ENCODE results near the gene ZHX3.

ZHX3 gene

DNA sequence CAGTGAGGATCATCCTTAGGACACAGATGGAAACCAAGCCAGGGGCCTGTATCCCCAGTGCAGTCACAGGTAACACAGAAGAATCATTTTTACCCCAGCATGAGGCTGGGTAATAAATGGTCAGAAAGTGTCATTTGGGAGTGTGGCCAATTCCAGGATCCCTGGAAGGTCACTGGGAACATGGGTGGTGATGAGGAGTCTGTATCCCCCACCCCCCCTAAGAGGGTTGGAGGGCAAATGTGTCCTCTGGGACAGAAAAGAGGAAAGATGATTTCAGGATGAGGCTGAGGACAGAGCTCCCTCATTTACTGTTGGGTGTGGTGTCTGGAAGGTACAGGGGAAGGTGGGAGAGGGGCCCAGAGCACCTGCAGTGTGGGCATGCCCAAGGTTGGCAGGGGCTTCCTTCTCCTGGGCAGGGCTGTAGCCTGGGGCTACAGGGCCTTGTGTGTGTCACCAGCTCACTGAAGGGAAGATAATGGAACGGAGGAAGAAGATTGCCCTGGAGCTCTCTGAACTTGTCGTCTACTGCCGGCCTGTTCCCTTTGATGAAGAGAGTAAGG lies 145.7 kb downstream of the ZHX3 start:
- no peak for DNase-seq (ENCODE audit: low spot score)

DNA sequence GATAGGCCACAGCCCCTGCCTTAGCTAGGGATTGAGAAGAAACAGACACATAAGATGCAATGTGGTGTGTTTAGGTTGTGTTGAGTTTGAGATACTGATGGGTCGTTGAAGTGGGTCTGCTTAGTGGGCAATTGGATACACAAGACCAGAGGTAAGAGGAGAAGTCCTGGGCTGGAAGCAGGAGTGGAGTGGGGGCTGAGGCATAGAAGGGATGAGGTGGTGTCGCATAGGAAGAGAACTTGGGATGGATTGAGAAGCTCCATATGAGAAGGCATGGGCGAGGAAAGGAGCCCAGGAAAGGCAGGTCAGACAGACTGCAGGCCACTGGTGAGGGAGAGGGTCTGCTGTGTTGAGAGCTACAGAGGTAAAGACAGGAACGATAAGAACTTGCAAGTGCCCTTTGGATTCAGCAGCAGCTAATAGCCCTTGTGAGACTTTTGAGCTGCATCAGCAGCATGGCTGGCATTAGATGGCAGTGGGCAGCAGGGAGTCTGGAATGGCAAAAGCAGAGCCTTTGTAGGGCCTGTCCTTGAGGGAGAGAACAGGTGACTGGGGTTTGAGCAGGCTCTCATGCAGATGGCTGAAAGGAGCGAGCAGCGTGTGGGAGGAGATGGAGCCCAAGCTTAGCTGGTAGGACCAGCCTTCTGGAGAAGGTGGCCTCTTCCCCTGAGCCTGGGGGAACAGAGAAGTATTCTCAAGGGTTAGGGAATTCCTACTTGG lies 147.0 kb downstream of the ZHX3 start:
- DNase-seq (ENCODE audit: low spot score) = no peak

DNA sequence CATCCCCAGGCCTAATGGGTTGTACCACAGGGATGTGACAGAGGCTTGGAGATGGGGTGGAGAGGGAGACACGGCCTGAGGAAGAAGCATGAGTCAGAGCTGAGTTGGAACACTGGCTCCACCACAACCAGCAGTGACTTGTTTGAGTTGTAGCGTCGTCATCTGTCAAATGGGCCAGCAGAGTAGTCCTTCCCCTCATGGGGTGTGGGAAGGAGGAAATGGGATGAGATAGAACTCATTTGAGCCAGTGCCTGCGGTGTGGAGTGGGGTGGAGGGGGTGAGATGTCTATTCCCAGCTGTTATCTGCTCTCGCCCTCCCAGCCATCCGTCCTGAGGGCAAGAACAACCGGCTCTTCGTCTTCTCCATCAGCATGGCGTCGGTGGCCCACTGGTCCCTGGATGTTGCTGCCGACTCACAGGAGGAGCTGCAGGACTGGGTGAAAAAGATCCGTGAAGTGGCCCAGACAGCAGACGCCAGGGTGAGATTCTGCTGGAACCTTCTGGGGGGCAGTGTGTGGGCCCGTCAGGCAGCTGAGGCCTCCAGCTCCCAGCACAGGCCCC lies 147.7 kb downstream of the ZHX3 start:
- DNase-seq (ENCODE audit: low spot score) = no peak

DNA sequence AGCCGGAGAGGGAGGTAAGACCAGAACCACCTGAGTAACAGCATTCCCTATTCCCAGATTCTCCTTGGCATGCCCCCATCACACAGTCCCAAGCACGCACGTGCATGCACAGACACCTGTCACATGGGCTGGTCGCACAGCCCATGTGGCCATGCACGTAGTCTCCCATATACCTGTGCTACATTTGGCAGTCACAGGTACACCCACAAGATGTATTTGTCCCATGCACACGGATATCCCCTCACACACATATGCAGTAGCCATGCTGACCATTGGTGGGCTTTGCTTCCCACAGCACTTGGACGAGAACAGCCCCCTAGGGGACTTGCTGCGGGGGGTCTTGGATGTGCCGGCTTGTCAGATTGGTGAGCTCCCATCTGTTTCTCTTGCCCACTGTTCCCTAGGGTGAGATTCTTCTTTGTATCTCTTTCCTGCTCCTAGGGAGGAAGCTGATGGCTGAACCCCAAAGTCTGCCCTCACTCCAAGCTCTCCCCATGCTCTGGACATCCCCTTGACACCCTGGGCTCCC lies 148.3 kb downstream of the ZHX3 start:
- no peak for DNase-seq (ENCODE audit: low spot score)

DNA sequence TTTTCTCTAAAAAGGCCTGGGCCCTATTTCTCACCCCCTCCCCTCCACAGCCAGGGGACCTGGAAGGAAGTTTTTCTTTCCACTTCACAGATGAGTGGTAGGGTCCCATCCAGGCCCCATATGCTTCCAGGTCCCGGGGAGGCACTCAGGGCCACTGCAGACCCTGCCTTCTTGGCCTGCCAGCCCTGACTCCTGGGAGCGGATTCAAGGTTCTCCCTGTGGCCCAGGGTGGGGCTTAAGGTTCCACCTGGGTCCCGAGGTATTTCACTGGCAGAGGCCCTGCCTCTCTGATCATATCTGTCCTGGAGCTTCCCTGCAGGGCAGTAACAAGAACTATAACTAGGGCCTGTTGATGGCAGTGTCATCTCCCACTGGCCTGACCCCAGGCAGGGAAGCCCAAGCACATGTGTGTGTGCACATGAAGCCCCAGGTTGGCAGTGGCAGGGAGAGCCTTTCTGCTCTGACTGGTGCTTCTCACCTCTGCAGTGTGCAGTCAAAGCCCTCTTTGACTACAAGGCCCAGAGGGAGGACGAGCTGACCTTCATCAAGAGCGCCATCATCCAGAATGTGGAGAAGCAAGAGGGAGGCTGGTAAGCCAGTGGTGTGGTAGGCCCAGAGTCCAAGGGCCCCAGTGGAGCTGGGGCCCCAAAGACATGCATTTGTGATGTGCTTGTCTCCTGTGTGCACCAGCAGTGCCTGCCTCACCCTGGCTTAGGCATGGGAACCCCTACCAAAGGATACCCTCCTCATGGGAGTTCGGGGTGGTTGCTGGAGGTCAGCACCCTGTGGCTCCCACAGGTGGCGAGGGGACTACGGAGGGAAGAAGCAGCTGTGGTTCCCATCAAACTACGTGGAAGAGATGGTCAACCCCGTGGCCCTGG lies 149.0 kb downstream of the ZHX3 start:
- DNase-seq (ENCODE audit: low spot score) = no peak

DNA sequence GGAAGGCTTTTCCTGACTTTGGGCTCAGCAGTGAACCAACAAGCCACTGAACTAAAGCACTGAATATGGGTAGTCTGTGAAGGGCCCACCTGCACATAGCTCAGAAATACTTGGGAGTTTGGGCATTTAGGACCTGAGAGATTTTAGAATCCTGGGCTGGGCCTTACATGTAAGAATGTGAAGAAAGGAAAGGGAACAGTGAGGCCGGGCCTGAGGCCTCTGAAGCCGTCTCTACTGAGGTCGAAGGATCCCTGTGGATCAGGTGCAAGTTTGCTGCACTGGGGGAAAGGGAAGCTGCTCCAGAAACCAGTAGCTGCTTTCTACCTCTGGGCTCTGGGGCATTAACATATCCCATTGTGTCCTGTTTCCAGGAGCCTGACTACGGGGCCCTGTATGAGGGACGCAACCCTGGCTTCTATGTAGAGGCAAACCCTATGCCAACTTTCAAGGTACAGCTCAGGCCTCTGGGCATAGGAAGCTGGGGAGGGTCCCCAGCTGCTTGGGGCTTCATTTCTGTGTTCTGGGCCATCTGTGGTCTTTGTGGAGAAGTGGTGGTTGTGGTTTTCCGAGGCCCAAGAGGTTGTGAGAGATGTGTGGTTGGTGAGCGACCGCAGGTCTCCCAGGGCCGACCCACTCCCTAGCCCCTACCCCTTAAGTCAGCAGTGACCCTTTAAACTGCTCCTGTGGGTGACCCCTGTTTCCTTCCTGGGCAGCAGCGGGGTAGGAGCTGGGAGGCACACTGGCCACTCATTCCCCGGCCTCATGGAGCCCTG lies 149.9 kb downstream of the ZHX3 start:
- DNase-seq (ENCODE audit: low spot score) = no peak

DNA sequence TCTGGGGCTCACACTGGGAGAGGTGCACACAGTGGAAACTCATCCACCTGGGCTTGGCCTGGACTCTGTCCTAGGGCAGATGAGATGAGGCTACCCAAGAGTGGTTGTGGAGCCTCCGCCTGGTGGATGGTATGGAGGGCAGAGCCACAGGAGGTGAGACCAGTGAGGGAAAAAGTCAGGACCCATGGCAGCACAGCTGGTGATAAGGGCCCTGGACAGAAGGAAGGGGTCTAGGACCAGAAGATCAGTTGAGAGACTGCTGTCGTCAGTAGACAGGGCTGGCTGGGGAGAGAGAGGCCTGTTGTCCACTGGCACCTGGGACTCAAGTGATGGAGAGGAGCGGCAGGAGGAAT lies 150.4 kb downstream of the ZHX3 start:
- DNase-seq (ENCODE audit: low spot score) = no peak

DNA sequence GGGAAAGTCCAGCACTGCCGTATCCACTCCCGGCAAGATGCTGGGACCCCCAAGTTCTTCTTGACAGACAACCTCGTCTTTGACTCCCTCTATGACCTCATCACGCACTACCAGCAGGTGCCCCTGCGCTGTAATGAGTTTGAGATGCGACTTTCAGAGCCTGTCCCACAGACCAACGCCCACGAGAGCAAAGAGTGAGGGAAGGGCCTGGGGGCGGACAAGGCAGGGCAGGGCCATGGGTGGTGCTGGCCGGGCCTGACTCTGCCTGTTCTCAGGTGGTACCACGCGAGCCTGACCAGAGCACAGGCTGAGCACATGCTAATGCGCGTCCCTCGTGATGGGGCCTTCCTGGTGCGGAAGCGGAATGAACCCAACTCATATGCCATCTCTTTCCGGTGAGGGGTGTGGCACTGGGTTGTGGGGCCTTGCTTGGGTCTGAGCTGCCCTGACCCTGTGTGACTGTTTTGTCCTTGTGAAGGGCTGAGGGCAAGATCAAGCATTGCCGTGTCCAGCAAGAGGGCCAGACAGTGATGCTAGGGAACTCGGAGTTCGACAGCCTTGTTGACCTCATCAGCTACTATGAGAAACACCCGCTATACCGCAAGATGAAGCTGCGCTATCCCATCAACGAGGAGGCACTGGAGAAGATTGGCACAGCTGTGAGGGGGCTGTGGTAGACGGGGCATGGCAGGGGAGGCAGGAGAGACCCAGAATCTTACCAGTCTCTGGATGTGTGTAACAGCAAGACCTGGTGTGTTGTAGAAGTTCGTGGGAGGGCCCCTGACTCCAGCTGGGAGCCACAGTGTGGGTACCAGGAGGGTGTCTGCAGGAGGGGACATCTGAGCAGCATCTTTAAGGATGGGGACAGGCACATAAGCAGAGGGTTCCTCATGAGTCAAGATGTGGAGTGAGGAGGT lies 151.1 kb downstream of the ZHX3 start:
- DNase-seq (ENCODE audit: low spot score) = no peak

DNA sequence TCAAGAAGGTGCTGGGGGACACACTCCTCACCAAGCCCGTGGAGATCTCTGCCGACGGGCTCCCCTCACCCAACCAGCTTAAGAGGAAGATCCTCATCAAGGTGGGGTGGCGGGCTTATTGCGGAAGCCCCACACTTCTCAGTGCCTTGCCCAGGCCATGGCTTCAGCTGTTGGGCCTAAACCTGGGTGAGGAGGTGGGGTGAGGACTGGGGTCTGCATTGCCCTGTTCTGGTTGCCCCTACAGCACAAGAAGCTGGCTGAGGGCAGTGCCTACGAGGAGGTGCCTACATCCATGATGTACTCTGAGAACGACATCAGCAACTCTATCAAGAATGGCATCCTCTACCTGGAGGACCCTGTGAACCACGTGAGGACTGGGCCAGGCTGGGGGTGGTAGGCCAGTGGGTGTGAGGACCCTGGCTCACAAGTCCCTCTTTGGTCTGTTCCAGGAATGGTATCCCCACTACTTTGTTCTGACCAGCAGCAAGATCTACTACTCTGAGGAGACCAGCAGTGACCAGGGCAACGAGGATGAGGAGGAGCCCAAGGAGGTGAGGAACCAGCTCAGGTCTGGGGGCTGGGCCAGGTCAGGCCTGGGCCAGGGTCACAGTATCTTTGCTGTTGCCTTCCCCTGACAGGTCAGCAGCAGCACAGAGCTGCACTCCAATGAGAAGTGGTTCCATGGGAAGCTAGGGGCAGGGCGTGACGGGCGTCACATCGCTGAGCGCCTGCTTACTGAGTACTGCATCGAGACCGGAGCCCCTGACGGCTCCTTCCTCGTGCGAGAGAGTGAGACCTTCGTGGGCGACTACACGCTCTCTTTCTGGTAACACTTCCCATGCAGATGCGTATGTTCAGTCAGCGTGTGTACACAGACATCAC lies 152.3 kb downstream of the ZHX3 start:
- no peak for DNase-seq (ENCODE audit: low spot score)

DNA sequence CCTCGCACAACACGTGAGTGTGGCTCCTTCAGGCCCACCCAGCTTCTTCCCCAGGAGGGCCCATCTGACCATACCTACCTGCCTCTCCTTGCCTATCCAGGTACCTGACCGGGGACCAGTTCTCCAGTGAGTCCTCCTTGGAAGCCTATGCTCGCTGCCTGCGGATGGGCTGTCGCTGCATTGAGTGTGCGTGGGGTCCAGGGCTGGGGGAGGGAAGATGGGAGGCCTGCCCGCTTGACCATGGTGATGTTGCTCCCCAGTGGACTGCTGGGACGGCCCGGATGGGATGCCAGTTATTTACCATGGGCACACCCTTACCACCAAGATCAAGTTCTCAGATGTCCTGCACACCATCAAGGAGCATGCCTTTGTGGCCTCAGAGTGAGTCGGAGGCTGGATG lies 153.7 kb downstream of the ZHX3 start:
- DNase-seq (ENCODE audit: low spot score) = no peak

DNA sequence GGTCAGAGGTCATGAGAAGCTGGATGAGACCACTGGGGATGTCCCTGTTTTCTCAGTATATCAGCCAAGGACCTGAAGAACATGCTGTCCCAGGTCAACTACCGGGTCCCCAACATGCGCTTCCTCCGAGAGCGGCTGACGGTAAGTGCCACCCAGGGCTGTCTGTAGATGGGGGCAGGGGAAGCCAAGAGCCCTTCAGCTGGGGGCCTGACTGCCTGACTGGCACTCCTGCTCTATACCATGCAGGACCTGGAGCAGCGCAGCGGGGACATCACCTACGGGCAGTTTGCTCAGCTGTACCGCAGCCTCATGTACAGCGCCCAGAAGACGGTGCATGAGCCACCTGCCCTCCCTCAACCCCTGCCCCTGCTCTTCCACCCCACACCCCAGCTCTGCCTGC lies 155.1 kb downstream of the ZHX3 start:
- DNase-seq (ENCODE audit: low spot score) = no peak

DNA sequence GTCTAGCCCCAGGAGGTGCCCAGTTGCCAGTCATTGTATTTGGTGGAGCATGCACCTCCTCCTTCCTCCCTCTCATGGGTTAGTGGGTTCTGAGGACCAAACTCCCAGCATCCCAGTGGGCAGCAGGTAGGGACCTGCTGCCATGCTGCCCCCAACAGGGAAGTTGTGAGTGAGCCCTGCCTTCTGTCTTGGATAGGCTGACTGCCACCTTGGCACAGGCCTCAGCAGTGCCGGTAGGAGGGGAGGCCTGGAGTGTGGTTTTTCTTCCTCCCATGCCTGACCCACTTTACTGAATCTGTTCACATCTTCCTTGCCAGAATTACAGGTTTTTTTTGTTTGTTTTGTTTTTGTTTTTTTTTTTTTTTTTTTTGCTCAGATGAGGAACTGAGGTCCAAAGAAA lies 155.6 kb downstream of the ZHX3 start:
- DNase-seq (ENCODE audit: low spot score) = no peak

DNA sequence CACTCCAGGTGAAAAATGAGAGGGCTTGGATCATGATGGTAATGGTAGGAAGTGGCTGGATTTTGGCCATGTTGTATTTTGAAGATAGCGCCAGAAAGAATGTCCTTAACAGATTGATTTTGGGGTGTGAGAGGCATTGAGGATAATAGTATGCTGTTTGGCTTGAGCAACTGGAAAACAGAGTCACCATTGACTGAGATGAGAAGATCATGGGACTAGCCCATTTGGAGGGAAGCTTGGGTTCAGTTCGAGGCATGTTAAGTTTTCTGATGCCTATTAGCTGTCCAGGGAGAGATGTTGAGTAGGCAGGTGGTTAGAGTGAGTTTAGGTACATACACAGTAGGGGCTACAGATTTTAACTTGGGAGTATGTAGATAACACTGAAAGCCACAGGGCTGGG lies 156.8 kb downstream of the ZHX3 start:
- no peak for DNase-seq (ENCODE audit: low spot score)

DNA sequence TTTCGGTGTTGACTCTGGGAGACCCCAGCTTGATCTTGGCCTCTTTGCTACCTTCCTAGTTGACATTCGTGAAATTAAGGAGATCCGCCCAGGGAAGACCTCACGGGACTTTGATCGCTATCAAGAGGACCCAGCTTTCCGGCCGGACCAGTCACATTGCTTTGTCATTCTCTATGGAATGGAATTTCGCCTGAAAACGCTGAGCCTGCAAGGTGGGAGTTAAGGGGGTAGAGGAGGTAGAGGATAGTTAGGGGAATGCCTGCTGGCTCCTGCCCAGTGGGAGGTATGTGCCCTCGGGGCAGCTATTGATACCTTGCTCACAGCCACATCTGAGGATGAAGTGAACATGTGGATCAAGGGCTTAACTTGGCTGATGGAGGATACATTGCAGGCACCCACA lies 158.0 kb downstream of the ZHX3 start:
- no peak for DNase-seq (ENCODE audit: low spot score)

DNA sequence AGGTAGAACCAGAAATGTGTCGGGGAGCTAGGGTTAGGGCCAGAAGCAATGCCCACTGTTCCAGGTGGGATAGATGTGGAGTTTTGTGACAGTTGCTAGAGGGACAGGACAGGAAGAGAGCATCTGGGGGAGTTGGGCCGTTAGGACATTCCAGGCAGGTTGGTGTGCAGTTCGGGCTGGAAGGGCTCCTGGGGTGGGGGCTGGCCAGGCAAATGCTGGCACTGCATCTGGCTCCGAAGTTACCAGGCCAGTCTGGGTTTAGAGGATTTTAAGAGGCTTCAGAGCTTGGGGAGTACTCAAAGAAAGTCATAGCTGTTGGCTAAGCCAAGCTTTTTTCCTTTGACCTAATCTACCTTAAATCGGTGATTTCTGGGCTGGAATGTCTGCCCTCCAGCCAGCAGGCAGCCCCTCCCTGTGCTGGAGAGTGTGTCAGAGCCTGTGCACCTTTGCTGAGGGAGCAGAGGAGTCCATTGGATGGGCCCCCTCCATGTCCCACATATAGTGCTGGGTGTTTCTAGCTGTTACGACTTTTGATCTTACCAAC lies 159.4 kb downstream of the ZHX3 start:
- no peak for DNase-seq (ENCODE audit: low spot score)

DNA sequence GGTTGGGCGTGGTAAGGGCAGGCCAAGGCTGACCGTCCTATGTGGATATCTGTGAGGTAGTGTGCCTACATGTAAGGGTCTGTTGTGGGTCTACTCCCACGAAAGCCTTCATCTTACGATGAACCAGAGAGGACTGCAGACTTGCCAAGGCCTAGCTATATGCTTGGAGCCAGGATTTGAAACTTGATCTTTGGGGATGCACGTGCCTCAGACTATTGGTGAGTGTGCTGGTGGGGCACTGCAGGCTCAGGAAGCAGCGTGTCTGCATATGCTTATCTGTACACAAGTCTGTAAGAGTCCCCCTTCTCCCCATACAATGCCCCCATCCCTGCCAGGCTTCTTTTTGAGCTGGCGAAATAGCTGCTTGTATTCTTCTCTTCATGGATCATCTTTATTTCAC lies 162.3 kb downstream of the ZHX3 start:
- no peak for DNase-seq (ENCODE audit: low spot score)

DNA sequence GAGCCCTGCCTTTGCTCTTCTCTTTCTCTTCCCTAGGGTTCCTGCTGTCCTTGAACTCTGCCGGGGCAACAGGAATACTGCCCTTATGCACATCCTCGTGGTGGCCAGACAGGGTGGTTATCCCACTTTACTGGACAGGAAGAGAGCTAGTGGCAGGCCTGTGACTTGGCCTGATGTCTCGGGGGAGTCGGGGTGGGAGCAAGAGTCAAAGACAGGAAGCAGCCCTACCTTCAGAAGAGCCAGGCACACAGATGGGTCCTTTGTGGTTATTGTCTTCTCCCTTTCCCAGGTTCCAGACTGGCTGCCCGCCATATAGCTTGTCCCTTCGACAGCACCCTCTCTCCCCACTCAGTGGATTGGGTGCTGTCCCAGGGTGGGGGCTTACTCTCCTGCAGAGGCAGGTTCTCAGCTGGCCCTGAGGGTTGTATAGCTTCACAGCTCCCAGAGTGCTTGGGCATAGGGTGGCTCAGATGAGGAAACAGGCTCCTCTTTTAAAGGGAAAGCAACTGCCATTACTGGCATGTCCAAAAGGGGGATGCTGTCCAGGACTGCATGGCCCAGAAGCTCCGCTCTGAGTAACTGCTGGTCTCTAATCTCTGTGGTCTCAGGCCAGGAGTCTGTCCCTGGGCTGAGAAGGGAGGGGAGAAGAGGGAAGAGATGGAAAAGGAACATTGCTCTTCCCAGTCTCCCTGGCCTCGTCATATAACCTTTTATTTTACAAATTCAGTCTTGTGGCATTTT lies 162.9 kb downstream of the ZHX3 start:
- no peak for DNase-seq (ENCODE audit: low spot score)

DNA sequence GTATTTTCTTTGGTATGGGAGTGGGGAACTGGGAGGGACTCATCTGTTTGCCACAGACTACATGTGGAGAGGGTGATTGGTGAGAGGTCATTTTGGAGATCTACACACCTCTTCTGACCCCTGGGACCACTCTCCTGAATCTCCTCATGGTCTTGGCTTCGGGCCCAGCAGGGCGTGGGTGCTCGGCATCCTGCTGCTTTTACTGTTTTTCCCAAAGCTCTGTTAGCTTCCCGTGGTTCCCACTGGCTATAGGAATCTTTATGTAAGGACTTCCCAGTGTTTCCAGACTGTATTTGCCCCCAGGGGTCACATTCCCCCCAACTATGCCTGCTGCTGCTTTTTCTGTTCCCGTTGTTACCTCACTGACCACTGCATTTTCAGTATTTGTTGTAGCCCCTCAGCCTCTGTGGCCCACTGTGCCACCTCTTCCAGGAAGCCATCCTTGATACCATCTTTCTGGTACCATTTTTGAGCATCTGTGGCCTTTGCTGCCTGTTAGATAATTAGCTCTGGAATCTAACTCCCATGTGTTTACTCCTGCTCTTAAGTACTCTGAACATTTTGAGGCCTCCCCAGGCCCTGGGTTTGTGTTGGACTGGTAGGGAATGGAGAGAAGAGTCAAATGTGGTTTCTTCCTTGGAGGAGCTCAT lies 165.3 kb downstream of the ZHX3 start:
- DNase-seq (ENCODE audit: low spot score) = no peak

Data from putamen (tissue), 1 donor.